ENCODE results near the gene ARHGAP31.

Gene ARHGAP31

DNA sequence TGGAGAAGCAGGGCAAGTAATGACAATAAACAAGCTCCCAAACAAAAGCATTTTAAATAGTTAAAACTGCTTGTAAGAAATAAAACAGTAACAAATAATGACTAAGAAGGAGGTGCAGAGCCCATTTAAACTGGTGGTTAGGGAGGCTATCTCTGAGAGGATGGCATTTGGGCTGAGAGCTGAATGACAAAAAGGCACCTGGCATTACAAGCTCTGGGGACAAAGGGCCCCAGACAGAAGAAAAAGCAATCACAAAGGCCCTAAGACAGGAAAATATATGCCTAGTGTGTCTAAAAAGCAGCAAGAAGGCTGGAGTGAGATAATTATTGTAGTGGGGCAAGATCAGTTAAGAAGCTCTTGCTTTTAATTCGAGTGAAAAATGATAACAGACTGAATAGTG is 159.6 kb downstream of the ARHGAP31 start:
- Histone ChIP-seq H3K4me2 (ENCODE audit: low read depth, low read length, poor library complexity, severe bottlenecking) (no peak overlapping the region), H3K27ac (ENCODE audit: low read depth, low read length) (no peak overlapping the region), H3K4me3 (ENCODE audit: insufficient read depth, low read length, poor library complexity, severe bottlenecking) (no peak overlapping the region), H3K36me3 (ENCODE audit: low read length) (peaks cover 23% of the 10 kb centered on the region; the same call in 1 of the 2 replicates), H3K9ac (ENCODE audit: low read length) (no peak overlapping the region), H3K9me3 (ENCODE audit: insufficient read depth, low read length) (no peaks in the 10 kb centered on the region), H2AFZ (ENCODE audit: low read depth, low read length, severe bottlenecking) (no peak overlapping the region), H3K79me2 (ENCODE audit: insufficient read depth, low read length) (no peaks in the 10 kb centered on the region), H3K9me2 (replicated peaks; ENCODE audit: insufficient read depth, low read length) (no peaks in the 10 kb centered on the region), H3F3A (ENCODE audit: insufficient read depth) (no peaks in the 10 kb centered on the region), H4K20me1 (ENCODE audit: low read depth, low read length) (no peaks in the 10 kb centered on the region), H3K27me3 (ENCODE audit: low read length) (no peaks in the 10 kb centered on the region)
- TF ChIP-seq CTCF (IDR thresholded peaks at IDR 0.05; ENCODE audit: insufficient read depth, low read length, poor library complexity, severe bottlenecking) (no peak), EZH2phosphoT487 (conservative IDR thresholded peaks at IDR 0.05; ENCODE audit: low read length) (no peak)

DNA sequence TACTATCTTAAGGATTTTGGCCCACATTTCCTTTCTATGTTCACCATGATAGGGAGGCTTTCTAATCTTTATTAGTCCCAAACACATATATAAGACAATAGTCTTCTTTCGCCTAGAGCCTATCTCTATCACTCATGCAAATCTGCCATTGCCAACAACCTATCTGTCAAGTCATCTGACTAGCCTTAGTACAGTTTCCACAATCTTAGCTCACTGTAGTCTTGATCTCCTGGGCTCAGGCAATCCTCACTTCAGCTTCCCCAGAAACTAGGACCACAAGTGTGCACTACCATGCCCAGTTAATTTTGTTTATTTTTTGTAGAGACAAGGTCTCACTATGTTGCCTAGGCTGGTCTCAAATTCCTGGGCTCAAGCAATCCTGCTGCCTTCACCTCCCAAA is 162.3 kb downstream of the ARHGAP31 start:
- H3K9me2 ChIP-seq (replicated peaks; ENCODE audit: insufficient read depth, low read length) = no peaks in the 10 kb centered on the region
- H3K4me3 ChIP-seq (ENCODE audit: insufficient read depth, low read length, poor library complexity, severe bottlenecking) = no peak overlapping the region
- peaks cover 6% of the 10 kb centered on the region for H3K79me2 ChIP-seq (ENCODE audit: insufficient read depth, low read length)
- peaks cover 24% of the 10 kb centered on the region; the same call in 1 of the 2 replicates for H3K36me3 ChIP-seq (ENCODE audit: low read length)
- no peaks in the 10 kb centered on the region for H3F3A ChIP-seq (ENCODE audit: insufficient read depth)
- H3K9me3 ChIP-seq (ENCODE audit: insufficient read depth, low read length) = no peaks in the 10 kb centered on the region
- no peak overlapping the region for H2AFZ ChIP-seq (ENCODE audit: low read depth, low read length, severe bottlenecking)
- H4K20me1 ChIP-seq (ENCODE audit: low read depth, low read length) = no peaks in the 10 kb centered on the region
- no peaks in the 10 kb centered on the region for H3K27me3 ChIP-seq (ENCODE audit: low read length)
- TF ChIP-seq EZH2phosphoT487 (conservative IDR thresholded peaks at IDR 0.05; ENCODE audit: low read length) (no peak), CTCF (IDR thresholded peaks at IDR 0.05; ENCODE audit: insufficient read depth, low read length, poor library complexity, severe bottlenecking) (no peak)
- no peak overlapping the region for H3K27ac ChIP-seq (ENCODE audit: low read depth, low read length)
- no peak overlapping the region for H3K4me2 ChIP-seq (ENCODE audit: low read depth, low read length, poor library complexity, severe bottlenecking)
- no peak overlapping the region for H3K9ac ChIP-seq (ENCODE audit: low read length)

DNA sequence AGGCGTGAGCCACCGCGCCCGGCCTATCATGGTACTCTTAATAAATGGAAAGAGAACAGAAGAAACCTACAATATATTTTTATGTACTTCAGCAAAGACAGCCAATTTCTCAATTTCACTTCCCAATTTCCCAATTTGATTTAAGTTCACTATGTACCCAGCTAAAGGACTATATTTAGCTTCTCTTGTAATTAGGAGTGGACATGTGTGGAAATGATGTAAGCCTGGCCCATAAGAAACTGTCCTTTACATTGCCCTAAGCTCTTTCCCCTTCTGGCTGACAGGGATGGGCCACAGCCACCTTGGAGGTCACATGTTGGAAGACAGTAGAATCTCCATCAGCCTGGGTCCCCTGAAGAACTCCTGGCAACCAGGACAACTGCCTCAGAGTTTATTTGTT is 163.1 kb downstream of the ARHGAP31 start:
- Histone ChIP-seq H3K9me3 (ENCODE audit: insufficient read depth, low read length) (no peaks in the 10 kb centered on the region), H3K27ac (ENCODE audit: low read depth, low read length) (no peak overlapping the region), H3K36me3 (ENCODE audit: low read length) (peaks cover 21% of the 10 kb centered on the region; the same call in 1 of the 2 replicates), H3K79me2 (ENCODE audit: insufficient read depth, low read length) (peaks cover 13% of the 10 kb centered on the region), H2AFZ (ENCODE audit: low read depth, low read length, severe bottlenecking) (no peak overlapping the region), H4K20me1 (ENCODE audit: low read depth, low read length) (no peaks in the 10 kb centered on the region), H3K9ac (ENCODE audit: low read length) (no peak overlapping the region), H3K4me2 (ENCODE audit: low read depth, low read length, poor library complexity, severe bottlenecking) (no peak overlapping the region), H3K4me3 (ENCODE audit: insufficient read depth, low read length, poor library complexity, severe bottlenecking) (no peak overlapping the region), H3F3A (ENCODE audit: insufficient read depth) (no peaks in the 10 kb centered on the region), H3K9me2 (replicated peaks; ENCODE audit: insufficient read depth, low read length) (no peaks in the 10 kb centered on the region), H3K27me3 (ENCODE audit: low read length) (no peaks in the 10 kb centered on the region)
- TF ChIP-seq EZH2phosphoT487 (conservative IDR thresholded peaks at IDR 0.05; ENCODE audit: low read length) (no peak), CTCF (IDR thresholded peaks at IDR 0.05; ENCODE audit: insufficient read depth, low read length, poor library complexity, severe bottlenecking) (no peak)

Data from SU-DHL-6 (cell line).